Nephron (organoid): ENCODE measurements around the gene LTB4R.

Source experiments
- H3K27ac Mint-ChIP-seq, 3 experiments: 2 replicates each; pipeline ENCODE4 v1.8.0; 2020; ENCODE audit warnings: mixed read lengths in 3 of 3, mild to moderate bottlenecking in 2 of 3, moderate library complexity in 1 of 3
- H3K27me3 Mint-ChIP-seq: 2 replicates; pipeline ENCODE4 v1.8.0; 2021; ENCODE audit warnings: low read depth, mild to moderate bottlenecking, moderate library complexity, mixed read lengths
- H3K36me3 Mint-ChIP-seq: 2 replicates; pipeline ENCODE4 v1.8.0; 2020; ENCODE audit warnings: low read depth, mixed read lengths
- H3K4me1 Mint-ChIP-seq: 2 replicates; pipeline ENCODE4 v1.8.0; 2020; ENCODE audit warnings: mixed read lengths
- H3K4me3 Mint-ChIP-seq, 3 experiments: 2 replicates each; pipeline ENCODE4 v1.8.0; 2020; ENCODE audit warnings: mild to moderate bottlenecking in 3 of 3, mixed read lengths in 3 of 3, moderate library complexity in 2 of 3
- H3K9me3 Mint-ChIP-seq: 2 replicates; pipeline ENCODE4 v1.8.0; 2020; ENCODE audit warnings: mixed read lengths
- TF ChIP-seq, protein P1 (sequence below), 3 experiments: fragments of 200-600 bp; sonication (generic); IDR thresholded peaks; one replicate each; pipeline ENCODE4 v1.5.0; 2021; ENCODE audit warnings: antibody characterized with exemption in 3 of 3; ENCODE audit not compliant: unreplicated experiment in 3 of 3

The LTB4R gene

DNA sequence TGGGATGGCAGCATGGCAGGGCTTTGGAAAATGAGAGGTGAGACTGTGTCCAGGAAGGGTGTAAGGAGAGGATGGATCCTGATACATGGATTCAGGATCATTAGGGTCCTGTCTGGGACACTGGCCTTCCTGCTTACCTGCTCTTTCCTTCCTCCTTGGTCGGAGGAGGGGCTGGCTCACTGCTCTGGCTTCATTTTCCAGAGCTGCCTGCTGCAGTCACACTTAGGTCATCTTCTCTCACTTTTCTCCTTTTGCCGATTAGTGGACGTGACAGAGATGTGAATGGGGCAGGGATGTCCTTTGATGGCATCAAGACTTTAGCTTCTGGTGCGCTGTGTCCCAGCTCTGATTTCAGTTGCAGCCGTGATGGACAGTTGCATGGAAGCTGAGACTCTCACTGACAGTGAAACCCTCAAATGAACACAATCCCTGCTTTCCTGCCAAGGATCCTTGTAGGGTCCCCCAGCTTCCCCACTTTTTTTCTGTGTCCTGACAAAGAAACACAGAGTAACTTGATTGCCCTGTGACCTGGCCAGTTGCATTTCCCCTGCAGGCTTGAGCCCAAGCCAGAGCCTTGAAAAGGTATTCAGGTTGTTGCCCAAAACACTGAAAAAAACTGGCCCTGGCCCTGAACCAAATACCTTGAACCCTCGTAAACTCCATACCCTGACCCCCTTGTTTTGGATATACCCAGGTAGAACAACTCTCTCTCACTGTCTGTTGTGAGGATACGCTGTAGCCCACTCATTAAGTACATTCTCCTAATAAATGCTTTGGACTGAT, 2.8 kb upstream of the LTB4R start:
- peaks cover 44% of the 10 kb centered on the region for H3K36me3 Mint-ChIP-seq
- TF ChIP-seq, protein P1, sequence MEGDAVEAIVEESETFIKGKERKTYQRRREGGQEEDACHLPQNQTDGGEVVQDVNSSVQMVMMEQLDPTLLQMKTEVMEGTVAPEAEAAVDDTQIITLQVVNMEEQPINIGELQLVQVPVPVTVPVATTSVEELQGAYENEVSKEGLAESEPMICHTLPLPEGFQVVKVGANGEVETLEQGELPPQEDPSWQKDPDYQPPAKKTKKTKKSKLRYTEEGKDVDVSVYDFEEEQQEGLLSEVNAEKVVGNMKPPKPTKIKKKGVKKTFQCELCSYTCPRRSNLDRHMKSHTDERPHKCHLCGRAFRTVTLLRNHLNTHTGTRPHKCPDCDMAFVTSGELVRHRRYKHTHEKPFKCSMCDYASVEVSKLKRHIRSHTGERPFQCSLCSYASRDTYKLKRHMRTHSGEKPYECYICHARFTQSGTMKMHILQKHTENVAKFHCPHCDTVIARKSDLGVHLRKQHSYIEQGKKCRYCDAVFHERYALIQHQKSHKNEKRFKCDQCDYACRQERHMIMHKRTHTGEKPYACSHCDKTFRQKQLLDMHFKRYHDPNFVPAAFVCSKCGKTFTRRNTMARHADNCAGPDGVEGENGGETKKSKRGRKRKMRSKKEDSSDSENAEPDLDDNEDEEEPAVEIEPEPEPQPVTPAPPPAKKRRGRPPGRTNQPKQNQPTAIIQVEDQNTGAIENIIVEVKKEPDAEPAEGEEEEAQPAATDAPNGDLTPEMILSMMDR (IDR thresholded peaks at IDR 0.05; ENCODE audit: unreplicated experiment in 3 of 3), result peak in 1 of 3 experiments; percentile 21
- no peaks in the 10 kb centered on the region for H3K27me3 Mint-ChIP-seq
- H3K4me3 Mint-ChIP-seq, result no peak overlapping the region
- peaks cover 5% of the 10 kb centered on the region for H3K4me1 Mint-ChIP-seq
- H3K27ac Mint-ChIP-seq, result peak overlapping the region; percentile 39 to 90 (median 45)
- H3K9me3 Mint-ChIP-seq, result no peaks in the 10 kb centered on the region

DNA sequence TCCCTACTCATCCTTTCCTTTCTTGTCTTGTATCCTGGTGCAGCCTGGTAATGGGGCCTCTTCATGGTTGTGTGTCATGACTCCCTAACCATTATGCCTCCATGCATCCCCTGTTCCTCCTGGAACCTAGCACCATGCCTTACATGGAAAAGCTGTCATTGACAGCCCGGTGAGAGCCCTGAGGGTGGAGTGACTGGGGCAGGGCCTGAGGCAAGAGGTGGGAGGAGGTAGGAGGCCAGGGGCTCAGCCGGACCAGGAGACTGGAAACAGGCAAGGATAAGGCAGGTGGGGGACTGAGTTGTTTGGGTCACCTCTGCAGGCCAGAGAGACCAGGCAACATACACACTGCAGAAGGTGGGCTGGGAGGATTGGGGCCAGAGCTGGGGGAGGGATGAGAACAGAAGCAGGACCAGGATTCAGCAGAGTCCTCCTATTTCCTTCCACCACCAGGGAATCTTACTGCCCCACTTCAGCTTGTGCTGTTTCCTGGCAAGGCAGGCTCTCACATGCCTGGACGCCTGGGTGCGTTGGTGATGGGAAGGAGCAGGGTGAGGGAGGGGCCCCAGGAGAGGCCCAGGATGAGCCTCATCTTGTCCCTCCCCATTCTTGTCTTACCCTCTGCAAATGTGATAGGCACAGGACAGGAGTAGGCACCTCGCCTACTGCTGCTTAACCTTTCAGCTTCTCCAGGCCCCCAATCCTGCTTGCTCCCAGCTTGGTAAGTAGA, 1.6 kb upstream of the LTB4R start, which contains the start of gene LTB4R2:
TSS of gene LTB4R2 (plus strand) at position 603 of the 727 bp plus-strand sequence. CDS start 525 bp downstream, outside the sequence.
- Mint-ChIP-seq H3K4me1 (peaks cover 5% of the 10 kb centered on the region), H3K4me3 (no peak within 1 kb of the TSS), H3K9me3 (no peaks in the 10 kb centered on the region), H3K27ac (no peak within 1 kb of the TSS), H3K36me3 (peaks cover 33% of the 10 kb centered on the region), H3K27me3 (no peaks in the 10 kb centered on the region)
- TF ChIP-seq, protein P1 (IDR thresholded peaks at IDR 0.05; ENCODE audit: unreplicated experiment in 3 of 3), result no peak

DNA sequence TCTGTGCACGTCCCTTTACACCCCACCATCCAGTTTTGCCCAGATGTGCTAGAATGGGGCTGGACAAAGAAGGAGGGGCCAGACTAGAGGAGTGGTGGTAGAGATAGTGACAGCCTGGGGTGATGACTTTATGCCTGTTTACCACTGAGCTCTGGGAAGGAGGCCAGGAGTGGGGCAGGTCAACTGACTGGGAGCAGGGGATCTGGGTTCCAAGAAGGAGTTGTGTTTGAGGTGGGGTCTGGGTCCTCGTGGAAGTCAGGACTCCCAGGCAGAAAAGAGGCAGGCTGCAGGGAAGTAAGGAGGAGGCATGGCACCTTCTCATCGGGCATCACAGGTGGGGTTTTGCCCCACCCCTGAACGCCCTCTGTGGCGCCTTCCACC, 1.0 kb upstream of the LTB4R start:
- H3K36me3 Mint-ChIP-seq, result peaks cover 27% of the 10 kb centered on the region
- H3K27ac Mint-ChIP-seq, result no peak overlapping the region
- TF ChIP-seq, protein P1 (IDR thresholded peaks at IDR 0.05; ENCODE audit: unreplicated experiment in 3 of 3), result no peak
- peaks cover 5% of the 10 kb centered on the region for H3K4me1 Mint-ChIP-seq
- H3K9me3 Mint-ChIP-seq, result no peaks in the 10 kb centered on the region
- H3K27me3 Mint-ChIP-seq, result no peaks in the 10 kb centered on the region
- H3K4me3 Mint-ChIP-seq, result no peak overlapping the region

DNA sequence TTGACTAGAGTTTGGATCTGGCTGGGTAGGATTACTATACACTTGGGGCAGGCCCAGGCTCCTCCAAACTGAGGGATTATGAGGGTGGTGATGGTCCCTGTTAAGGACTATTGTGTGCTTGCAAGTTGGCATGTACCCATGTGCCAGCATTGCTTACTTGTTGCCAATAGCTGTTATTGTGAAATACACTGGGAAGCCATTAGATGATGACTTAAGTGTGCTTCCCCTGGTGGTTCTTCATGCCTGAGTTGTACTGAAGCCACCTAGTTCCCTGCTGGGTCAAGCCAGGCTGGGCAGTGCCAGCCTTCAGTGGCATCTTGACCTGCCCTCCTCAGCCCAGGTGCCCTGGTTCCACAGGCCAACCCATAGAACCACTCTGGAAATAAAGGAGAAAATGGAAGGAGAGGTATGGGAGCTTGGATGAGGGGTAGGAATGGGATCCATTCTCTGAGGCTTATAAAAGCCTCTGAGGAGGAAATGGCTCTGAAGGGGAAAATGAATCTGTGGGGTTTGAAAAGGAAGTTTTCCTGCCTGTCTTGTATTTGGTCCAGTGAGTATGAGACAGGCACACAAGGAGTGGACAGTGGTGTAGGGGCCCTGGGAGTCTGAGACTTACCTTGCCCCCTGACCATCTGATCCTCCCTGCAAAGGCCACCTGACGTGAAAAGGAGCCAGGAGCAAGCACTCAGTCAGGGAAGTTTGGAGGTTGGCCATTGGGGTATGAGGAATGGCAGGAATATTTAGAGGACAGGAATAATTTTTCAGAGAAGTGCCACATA, 724 bp downstream of the LTB4R start:
- Mint-ChIP-seq H3K27me3 (no peaks in the 10 kb centered on the region), H3K27ac (no peak overlapping the region), H3K9me3 (no peaks in the 10 kb centered on the region), H3K4me1 (peaks cover 5% of the 10 kb centered on the region), H3K36me3 (peaks cover 11% of the 10 kb centered on the region), H3K4me3 (no peak overlapping the region)
- TF ChIP-seq, protein P1 (IDR thresholded peaks at IDR 0.05; ENCODE audit: unreplicated experiment in 3 of 3), result no peak

DNA sequence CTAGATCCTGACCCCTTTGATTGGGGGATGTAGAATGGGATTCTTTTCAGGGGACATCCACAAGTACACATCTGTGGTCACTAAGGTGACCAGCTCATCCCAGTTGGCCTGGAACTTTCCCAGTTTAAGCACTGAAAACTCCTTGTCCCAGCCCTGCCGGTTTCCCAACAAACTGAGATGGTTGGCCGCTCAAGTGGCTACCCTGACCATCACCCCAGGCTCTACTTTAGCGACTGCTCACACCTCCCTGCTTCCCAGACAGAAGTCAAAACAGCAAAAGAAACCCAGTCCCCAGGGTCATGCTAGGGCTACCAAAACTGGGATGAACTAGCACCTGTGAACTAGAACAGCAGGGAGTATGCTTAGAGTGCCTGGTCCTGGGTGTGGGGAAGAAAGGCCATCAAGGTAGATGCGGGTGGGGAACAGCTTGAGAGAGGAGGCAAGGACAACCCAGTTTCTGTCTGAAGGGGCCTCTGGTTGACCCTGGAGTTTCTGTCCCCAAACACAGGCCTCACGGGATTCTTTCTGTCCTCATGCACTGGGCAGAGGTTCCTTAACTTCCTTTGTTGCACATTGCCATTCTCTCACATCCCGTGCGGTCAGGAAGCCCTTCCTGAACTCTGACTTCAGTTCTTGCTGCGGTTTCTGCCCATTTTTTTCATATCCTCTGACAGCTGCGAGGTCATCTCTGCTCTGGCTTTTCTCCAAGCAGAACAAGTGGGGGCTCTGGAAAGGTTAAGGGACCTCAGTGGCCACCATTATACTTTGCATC, 1.6 kb downstream of the LTB4R start:
- H3K4me1 Mint-ChIP-seq, result peaks cover 4% of the 10 kb centered on the region
- H3K9me3 Mint-ChIP-seq, result no peaks in the 10 kb centered on the region
- H3K36me3 Mint-ChIP-seq, result peaks cover 10% of the 10 kb centered on the region
- H3K4me3 Mint-ChIP-seq, result no peak overlapping the region
- no peak overlapping the region for H3K27ac Mint-ChIP-seq
- H3K27me3 Mint-ChIP-seq, result no peaks in the 10 kb centered on the region
- TF ChIP-seq, protein P1 (IDR thresholded peaks at IDR 0.05; ENCODE audit: unreplicated experiment in 3 of 3), result no peak
